GM18502 (cell line): ENCODE measurements around the gene YY1.
A peak's percentile ranks its signal among the peaks of the same experiment; 100 is the strongest.
"Not testable (repeated sequence)": the region's sequence is repeated elsewhere in the genome, so short reads cannot be mapped to it uniquely, and the experiment has no call there.

Experiments
- ATAC-seq: cut with Tn5 transposase; IDR thresholded peaks from one replicate; pipeline ENCODE4 v1.9.1; 2021; ENCODE audit warnings: mild to moderate bottlenecking; ENCODE audit not compliant: unreplicated experiment, poor library complexity

Gene YY1

DNA sequence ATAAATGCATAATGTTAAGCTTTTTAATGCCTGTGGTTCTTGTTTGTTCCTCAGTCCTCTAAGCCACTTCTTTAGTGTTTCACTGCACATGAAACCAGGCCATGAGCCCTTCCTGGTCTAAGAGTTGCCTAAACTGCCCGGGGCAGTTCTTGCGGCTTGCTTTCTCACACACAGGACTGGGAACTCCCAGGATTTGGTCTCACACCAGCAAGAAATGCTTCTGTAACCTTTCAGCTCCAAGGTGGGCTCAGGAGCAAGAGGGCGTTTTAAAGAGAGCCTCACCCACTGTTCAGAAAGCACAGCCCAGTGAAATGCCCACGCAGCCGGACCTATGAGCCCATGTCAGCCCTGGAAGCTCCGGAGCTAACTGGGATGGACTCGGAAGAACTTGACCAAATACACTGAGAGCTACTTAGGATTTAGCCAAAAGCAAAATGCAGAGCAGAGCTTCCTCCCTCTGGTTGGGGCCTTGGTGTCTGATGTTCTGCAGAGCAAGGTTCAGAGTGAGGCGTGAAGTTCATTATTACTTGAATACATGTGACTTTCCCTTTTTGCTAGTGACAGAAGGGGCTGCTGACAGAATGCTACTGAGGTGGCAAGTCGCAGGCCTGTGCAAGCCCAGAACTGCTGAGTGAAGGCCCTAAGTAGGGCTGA, 43.9 kb downstream of the YY1 start:
- no peak for ATAC-seq

DNA sequence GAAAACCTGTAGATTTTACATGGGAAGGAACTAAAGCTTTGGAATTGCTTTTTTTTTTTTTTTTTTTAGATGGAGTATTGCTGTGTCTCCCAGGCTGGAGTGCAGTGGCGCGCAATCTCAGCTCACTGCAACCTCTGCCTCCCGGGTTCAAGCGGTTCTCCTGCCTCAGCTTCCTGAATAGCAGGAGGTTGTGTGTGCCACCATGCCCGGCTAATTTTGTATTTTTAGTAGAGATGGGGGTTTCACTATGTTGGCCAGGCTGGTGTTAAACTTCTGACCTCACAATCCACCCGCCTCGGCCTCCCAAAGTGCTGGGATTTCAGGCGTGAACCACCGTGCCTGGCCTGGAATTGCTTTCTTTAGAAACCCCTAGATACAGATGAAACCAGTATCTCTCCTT, 44.5 kb downstream of the YY1 start:
- not testable (repeated sequence) for ATAC-seq

DNA sequence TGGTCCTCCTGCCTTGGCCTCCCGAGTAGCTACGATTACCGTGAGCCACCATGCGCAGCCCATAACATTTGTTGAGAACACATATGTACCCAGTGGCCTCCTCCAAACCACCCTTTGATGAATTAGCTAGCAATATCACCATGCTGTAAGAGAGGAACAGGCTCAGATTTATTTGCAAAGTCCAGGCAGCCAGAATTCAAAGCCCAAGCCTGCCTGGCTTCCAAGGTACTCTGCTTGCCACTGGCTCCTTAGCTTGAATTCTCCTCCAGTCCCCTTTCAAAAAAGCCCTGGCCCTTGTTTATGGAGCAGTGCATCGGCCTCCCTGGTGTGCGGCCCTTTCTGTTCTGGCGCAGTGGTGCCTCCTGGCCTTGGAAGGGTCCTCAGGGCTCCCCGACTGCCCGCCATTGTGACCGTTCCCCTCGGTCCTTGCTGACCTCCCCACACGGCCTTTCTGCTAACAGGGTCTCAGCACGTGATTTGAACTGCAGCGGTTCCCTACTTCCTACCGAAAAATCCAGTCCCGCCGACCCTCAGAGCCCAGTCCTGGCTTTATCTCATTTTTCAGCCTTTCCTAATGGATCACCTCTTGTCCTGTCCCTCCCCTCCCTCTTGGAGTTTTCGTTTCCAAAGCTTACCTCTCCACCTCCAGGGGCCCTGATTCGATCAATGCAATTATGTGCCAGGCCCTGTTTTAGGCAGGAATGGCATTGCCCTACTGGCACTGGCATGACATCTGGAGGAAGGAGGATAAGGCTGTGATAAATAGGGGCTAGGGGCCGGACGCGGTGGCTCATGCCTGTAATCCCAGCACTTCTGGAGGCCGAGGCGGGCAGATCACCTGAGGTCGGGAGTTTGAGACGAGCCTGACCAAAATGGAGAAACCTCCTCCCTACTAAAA, 45.3 kb downstream of the YY1 start:
- ATAC-seq: no peak

DNA sequence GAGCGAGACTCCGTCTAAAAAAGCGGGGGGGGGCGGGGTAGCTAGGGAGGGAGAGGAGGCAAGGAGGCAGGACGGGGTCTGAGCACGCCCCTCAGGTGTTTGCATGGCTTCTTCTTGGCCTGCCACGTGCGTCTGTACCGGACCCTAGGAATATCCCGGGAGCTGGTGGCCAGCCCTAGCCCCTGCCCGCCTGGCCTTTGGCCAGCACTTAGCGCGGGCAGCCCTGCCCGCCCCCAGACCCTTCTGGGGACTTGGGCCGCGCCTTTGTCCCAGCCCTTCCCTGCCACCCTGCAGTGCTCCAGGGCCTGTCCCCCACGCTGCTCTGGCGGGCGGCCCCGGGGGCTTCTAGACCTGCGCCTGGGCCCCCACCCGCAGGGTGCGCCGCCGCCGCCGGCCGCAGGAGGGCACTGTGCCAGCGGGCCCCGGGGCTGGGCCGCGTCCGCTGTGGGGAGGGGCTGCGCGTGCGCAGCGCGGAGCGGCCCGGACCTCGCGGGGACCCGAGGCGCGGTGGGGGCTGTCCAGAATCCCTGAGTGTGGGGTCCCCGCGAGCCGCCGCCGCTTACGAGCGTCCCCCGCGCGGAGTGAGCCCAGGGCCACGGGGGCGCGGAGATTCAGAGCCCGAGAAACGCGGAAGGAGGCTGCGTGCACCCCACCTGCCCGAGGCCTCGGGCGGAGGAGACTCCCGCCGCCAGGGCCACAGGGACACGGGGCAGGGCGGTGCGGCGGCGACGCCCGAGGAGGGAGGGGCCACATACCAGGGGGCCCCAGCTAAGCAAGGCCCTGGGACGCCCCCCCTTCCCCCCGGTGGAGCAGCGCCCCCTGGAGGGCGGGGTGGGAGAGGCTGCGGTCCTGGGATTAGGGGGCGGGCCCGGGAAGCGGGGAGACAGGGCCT, 46.3 kb downstream of the YY1 start:
- peak; percentile 88 for ATAC-seq

DNA sequence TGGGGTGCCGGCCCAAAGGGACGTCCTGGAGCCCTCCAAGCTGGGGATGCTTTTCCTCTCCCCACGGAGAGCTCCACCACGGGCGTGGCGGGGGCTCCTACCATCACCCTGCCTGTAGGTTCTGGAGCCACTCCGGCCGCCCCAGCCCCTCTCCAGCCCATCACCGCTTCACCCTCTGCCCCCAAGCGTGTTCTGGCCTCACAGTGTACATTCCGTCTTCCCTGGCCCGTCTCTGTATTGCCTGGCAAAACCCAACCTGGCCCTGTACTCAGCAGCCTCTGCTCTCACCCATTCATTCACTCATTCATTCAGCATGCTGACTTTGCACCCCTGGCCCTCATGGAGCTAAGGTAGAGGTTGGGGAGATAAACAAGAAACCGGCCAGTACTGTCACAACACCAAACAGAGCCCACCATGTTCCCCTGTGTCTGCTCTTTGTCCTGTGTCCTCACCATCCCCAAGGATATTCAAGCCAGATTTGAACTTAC, 47.0 kb downstream of the YY1 start:
- no peak for ATAC-seq

DNA sequence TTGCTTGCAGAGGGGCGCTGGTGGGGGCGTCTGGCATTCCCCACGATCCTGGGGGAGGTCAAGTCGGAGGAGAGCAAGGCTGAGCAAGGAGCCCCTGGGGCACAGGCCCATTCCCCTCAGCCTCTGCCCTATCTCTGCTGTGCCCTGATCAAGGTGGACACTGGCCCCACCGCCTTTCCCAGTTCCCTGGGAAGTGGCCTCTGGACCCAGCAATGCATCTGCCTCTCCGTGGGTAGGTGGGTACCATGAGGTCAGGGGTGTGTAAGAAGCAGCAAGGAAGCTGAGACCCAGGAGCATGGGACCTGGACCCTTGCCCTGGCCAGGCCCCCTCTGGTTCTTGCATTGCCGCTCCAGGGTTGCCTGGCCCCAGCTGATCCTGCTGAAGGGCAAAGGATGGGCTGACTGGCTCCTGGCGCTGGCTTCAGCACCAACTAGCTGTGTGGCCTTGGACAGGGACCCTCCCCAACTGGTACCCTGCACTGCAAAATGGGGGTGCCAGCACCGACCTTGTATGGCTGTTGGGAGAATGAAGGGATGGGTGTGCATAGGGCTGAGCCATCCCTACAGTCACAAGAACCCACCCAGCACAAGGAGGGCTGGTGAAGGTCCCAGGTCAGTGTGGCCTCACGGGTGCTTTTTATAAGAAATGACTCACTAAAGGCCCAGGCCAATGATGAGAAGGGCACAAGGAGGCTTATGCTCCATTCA, 47.7 kb downstream of the YY1 start:
- ATAC-seq: no peak

DNA sequence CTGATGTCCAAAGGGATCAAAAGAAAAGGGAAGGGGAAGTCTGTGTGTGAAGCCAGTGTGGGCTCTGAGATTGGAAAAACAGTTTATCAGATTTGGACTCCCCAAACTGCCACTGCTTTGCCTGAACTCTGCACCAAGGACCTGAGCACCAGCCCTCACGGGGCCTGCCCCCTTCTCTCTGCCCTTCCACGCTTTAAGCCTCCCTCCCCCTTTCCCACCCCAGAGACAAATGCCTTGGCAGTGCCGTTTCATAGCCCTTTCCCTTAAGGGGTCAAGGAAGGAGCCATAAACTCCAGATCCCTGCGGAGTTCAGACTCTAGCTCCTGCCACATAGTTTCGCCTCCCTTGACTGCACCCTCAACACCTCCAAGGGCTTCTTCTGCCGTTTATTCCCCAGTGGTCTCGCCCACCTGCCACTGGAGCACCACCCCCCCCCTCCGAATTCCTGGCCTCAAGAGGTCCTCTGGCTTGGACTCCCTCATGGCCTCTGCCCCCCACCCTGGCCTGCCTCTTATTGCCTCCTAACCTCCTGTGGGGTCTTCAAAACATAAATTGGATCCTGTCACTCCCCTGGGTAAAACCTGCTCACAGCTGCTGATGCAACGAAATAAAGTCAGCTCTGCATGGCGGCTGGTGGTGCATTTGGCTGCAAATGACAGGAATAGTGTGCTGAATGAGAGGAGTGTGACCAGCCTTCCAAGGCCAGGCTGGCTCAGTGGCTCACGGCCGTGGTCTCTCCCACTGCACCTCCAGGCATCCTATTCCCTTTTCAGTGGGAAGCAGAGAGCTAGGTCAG, 48.5 kb downstream of the YY1 start:
- ATAC-seq: no peak

DNA sequence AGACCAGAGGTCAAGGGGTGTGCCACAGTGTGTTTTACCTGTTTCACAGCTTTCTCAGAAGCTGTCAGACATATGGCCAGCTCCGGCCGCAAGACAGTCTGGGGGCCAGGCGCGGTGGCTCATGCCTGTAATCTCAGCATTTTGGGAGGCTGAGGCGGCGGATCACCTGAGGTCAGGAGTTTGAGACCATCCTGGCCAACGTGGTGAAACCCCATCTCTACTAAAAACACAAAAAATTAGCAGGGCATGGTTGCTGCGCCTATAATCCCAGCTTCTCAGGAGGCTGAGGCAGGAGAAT, 49.0 kb downstream of the YY1 start:
- ATAC-seq: not testable (repeated sequence)

DNA sequence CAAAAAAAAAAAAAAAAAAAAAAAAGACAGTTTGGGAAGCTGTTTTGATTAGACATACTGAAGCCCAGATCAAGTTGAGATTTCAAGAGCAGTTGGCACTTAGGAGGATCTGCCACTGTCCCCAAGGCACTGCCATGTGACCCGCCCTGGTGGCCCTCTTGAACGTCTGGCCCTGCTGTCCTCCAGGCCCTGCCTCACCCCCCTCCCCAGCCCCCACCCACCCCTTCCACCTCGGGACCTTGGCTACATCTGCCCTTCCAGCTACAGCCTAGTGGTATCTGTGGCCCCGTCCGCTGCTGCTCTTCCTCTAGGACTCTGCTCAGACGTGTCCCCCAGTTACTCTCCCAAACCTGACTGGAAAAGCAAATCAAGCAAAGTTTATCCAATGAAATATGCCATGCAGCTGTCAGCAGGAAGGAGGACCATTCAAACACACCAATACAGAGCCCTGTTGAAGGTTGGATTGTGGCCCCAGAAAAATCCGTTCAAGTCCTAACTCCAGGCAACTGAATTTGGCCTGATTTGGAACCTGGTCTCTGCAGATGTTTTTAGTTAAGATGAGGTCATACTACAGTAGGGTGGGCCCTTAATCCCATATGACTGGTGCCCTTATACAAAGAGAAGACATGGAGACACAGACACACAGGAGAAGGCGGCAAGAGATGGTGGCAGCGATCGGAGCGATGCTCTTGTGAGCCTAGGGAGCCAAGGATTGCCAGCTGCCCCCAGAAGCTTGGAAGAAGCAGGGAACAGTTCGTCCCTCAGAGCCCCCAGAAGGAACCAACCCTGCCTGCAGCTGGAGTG, 49.6 kb downstream of the YY1 start:
- no peak for ATAC-seq

DNA sequence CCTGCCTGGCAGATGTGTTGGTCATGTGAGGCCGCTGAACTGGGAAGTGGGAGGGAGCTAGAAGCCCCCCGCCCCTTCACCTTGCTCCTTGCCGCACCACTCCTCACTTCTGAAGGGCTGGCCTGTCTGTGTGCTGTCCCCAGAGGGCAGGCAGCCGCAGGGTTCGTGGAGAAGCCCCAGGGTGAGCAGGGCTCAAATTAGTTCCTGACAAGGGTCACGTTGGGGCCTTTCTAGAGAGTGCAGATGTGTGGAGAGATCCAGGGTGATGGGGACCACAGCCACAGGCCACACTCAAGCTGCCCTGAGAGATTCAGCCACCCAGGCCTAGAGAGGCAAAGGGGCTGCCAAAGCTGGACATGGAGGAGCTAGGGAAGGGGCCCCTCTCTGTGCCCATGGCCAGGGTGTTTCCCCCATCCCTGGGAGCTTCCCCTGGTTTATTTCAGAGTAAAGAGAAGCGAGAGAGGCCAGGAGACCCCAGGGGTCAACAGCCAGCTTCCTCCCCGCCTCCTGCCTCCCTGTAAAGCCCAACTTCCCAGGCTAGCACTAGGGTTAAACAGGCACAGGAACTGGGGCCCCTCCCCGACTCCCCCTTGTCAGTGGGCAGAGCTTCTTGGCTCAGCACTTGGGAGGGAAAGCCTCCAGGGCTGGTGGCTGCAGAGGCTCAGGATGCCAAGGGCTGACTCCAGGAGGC, 51.1 kb downstream of the YY1 start:
- no peak for ATAC-seq

DNA sequence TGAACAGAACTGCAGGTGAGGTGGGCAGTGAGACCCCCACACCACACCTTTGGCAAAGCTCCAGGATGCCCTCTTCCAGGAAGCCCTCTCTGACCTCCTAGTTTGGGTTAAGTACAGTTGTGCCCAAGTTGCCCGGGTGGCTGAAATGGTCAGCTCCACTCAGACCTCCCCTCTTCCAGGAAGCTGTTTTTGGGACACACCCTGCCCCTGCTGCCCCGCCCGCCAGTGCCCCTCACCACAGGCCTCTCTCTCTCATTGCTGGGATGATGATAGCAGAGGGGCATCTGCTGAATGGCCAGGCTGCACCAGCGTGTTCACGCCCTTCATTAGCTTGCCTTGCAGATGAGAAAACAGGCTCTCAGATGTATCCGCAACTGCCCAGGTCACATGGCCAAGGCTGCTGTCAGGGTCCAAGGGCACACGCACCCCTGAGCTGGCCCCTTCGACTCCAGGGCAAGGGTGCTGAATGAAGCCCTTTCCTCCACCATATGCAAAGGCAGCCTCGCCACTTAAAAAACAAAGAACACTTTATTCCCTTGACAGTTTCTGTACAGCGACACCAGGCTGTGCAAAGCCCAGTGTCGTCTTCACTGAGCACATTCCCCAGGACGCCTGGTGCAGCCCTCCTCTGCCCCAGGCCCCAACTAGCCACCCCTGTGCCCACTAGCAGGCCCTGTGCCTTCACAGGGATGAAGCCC, 51.8 kb downstream of the YY1 start:
- no peak for ATAC-seq

DNA sequence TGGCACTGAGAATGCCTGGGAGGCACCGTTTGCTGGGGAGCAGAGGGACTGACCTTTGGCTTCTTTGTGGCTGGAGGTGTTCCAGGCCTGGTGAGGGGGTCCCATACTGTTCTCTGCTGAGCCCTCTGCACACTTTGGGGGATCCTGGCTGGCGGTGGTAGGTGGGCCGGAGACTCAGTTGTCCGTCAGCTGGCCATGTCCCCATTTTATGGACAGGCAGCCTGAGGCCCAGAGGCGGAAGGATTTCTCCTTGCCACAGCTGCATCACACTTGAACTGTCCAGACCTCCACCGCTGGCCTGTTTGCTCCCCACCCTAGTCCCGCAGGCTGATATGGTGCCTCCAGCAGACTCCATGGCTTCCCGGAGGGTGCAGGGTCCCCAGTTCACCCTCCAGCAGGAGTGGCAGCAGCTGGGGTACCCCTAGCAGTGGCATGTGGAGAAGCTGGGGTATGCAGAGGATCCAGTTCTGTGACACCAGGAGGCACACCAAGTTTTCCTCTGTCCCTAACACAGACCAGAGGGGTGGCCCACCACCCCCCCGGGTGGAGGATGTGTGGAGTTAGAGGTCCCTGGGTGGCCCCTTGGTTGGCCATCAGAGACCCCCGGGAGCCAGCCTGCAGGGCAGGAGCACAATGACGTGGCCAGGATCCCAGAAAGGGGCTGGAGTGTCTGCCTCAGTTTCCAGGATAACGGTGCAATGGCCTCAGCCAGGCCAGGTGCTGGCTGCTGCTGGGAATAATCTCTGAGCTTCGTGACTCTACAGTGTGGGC, 52.5 kb downstream of the YY1 start:
- no peak for ATAC-seq

DNA sequence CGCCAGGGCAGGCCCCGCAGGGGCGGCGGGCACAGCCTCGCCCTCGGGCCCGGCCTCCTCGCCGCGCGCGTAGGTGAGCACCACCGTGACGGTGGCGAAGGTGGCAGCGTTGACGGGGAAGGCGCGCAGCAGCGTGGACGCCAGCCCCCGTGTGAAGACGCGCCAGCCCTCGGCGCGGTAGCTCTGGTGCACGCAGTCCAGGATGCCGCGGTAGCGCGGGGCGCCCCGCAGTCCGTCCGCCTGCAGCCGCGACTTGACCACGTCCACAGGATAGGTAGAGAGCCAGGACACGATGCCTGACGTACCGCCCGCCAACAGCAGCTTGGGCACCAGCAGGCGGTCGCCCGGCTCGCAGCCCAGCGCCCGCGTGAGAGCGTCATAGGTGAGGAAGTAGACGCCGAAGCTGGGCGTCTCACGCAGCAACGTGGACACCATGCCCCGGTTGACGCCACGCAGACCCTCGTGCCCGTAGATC, 53.4 kb downstream of the YY1 start:
- no peak for ATAC-seq

DNA sequence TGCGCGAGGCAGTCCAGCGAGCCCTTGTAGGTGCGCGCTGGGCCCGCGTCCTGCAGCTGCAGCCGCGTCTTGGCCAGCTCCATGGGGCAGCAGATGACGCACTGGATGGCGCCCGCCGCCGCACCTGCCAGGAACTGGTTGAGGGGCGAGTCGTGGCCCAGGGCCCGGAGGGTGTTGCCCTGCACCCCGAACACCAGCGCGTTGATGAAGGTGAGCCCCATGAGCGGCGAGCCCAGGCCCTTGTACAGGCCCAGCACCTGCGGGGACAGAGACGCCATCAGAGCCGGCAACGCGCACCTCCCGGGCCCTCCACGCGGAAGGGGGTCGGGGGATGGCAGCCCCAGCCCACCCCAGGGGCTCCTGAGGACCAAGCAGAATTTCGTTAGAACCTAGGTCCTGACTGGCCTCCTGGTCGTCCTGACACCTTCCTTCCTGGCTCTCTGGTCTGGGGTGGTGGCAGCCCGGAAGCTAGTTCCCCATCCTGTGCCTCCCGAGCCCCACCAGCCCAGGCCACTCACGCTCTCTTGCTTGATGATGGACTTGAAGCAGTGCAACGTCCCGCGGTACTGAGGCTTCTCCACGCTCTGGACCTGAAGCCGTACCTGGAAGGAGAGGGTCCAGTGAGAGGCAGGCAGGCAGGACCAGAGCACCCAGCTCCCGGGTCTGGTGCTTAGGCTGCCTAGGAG, 54.0 kb downstream of the YY1 start:
- ATAC-seq: no peak

DNA sequence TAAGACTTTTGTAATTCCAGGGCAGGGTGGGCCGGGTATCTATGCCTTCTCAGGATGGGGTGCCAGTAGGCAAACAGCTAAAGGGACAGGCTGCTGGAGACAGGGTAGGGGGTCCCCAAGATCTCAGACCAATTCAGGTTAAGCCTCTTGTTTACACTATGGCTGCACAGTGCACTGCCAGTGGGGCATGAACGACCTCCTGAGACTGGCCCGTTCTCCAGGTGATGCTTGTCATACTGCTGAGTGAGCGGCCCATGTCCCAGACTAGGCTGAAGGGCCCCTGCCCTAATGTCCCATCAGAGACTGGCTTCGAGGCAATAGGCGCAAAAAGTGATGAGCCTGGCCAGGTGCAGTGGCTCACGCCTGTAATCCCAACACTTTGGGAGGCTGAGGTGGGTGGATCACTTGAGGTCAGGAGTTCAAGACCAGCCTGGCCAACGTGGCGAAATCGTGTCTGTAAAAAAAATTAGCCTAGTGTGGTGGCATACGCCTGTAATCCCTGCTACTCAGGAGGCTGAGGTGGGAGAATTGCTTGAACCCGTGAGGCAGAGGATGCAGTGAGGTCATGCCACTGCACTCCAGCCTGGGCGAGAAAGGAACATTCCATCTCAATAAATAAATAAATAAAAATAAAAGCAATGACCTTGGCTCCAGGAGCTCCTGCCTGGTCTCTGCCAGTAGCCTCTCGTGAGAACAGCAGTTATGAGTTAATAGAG, 54.7 kb downstream of the YY1 start:
- no peak for ATAC-seq
